Breast epithelium (tissue), 4 donors: Measurements from ENCODE around the gene SNRNP25. TPM values are rescaled to one million over a fixed set of nuclear protein-coding genes. Genes with fewer than 3 reads are reported as not detected.
"Not testable (repeated sequence)": the region's sequence is repeated elsewhere in the genome, so short reads cannot be mapped to it uniquely, and the experiment has no call there.

Source experiments
- DNase-seq, 2 donors: peaks; one replicate each; pipeline ENCODE4 v3.0.0-alpha.2; 2019; ENCODE audit warnings: low spot score in 2 of 2
- H3K27ac ChIP-seq, 2 donors: fragments of 200-600 bp; sonication (generic) in 1 of 2; one replicate each; pipeline ENCODE4 v1.5.1; 2016 to 2019; ENCODE audit warnings: mild to moderate bottlenecking in 1 of 2
- H3K27me3 ChIP-seq, 2 donors: fragments of 200-600 bp; sonication (generic) in 1 of 2; one replicate each; pipeline versions ENCODE4 v1.5.1 to v1.6.0; 2017 to 2019; ENCODE audit warnings: control low read depth in 1 of 2, mild to moderate bottlenecking in 1 of 2
- H3K36me3 ChIP-seq: fragments of 200-600 bp; one replicate; pipeline ENCODE4 v1.5.1; 2019
- H3K4me1 ChIP-seq, 2 donors: fragments of 200-600 bp; sonication (generic); one replicate each; pipeline ENCODE4 v1.5.1; 2016 to 2019; ENCODE audit warnings: control low read depth in 1 of 2
- H3K4me3 ChIP-seq, 3 donors: fragments of 200-600 bp; sonication (generic); 1 replicate in 2 of 3; 2 replicates in 1 of 3; pipeline ENCODE4 v1.5.1; 2016 to 2019; ENCODE audit warnings: mild to moderate bottlenecking in 3 of 3, moderate library complexity in 2 of 3
- H3K9me3 ChIP-seq, 2 donors: fragments of 200-600 bp; sonication (generic) in 1 of 2; one replicate each; pipeline ENCODE4 v1.5.1; 2016 to 2019; ENCODE audit warnings: control low read depth in 1 of 2
- CTCF ChIP-seq, 3 donors: fragments of 450-650 bp; IDR thresholded peaks; one replicate each; pipeline ENCODE4 v1.5.1; 2016 to 2017; ENCODE audit warnings: antibody characterized with exemption in 3 of 3, mild to moderate bottlenecking in 3 of 3, moderate library complexity in 3 of 3
- POLR2A ChIP-seq: fragments of 450-650 bp; IDR thresholded peaks from one replicate; pipeline ENCODE4 v1.6.1; 2016; ENCODE audit warnings: antibody characterized with exemption, mild to moderate bottlenecking, moderate library complexity
- POLR2AphosphoS5 ChIP-seq, 3 donors: sonication (generic); formaldehyde crosslinking; IDR thresholded peaks; one replicate each; pipeline ENCODE4 v1.6.1; 2017; ENCODE audit warnings: antibody characterized with exemption in 3 of 3
- intact Hi-C: fragments of 100-400 bp; cut with DNase I; formaldehyde crosslinking; loops from one replicate; pipeline ENCODE4 v1.15.1; 2023; ENCODE audit warnings: low total_unique reads
- total RNA-seq, 3 donors: library from RNA; depleted of rRNA; stranded (reverse); fragments of >200 nt; gene quantifications; one replicate each; pipeline ENCODE4 v1.1.0, GENCODE V29; 2016

SNRNP25 gene
- total RNA-seq, result 10 to 100 TPM; 17.4 to 23.9 (median 17.9) TPM

GRCh38 chr16:53346-54236 is at the start of gene SNRNP25, which contains the start of gene POLR3K:
TSS of gene SNRNP25 (plus strand) at chr16:53828. CDS start at chr16:54017, 189 bp downstream.
TSS of gene POLR3K (minus strand) at chr16:53608. CDS start at chr16:53586, 22 bp downstream.
- TF ChIP-seq POLR2AphosphoS5 (IDR thresholded peaks at IDR 0.05) (peak; percentile 20 to 65 (median 29)), POLR2A (no peak), CTCF (IDR thresholded peaks at IDR 0.05) (no peak)
- peak; percentile 100 for DNase-seq
- intact Hi-C loops, result no loop called here
- peak within 1 kb of the TSS; percentile 80 to 85 (median 80) for H3K4me3 ChIP-seq
- H3K27ac ChIP-seq, result peak within 1 kb of the TSS; percentile 48 to 66
- H3K4me1 ChIP-seq, result no peaks in the 10 kb centered on the region
- peaks cover 3% of the 10 kb centered on the region for H3K36me3 ChIP-seq
- no peaks in the 10 kb centered on the region for H3K9me3 ChIP-seq
- no peaks in the 10 kb centered on the region for H3K27me3 ChIP-seq

DNA sequence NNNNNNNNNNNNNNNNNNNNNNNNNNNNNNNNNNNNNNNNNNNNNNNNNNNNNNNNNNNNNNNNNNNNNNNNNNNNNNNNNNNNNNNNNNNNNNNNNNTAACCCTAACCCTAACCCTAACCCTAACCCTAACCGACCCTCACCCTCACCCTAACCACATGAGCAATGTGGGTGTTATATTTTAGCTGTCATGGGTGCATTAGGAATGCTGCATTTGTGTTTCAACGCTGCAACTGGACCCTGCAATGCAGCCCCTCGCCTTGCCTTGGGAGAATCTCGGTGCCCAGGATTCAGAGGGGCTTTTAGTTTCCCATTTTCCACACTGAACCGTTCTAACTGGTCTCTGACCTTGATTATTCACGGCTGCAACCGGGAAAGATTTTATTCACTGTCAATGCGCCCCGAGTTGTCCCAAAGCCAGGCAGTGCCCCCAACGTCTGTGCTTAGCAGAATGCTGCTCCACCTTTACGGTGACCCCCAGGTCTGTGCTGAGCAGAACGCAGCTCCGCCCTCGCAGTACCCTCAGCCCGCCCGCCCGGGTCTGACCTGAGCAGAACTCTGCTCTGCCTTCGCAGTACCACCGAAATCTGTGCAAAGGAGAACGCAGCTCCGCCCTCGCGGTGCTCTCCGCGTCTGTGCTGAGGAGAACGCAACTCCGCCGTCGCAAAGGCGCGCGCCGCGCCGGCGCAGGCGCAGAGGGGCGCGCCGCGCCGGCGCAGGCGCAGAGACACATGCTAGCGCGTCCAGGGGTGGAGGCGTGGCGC is 43.5 kb upstream of the SNRNP25 start:
- no peak for DNase-seq
- Histone ChIP-seq H3K27ac (no peak overlapping the region), H3K9me3 (no peaks in the 10 kb centered on the region), H3K4me1 (no peaks in the 10 kb centered on the region), H3K4me3 (no peak overlapping the region), H3K36me3 (no peaks in the 10 kb centered on the region), H3K27me3 (no peaks in the 10 kb centered on the region)
- intact Hi-C loops, result no loop called here
- no peak for TF ChIP-seq POLR2A
- TF ChIP-seq POLR2AphosphoS5 (IDR thresholded peaks at IDR 0.05), result no peak
- no peak for TF ChIP-seq CTCF (IDR thresholded peaks at IDR 0.05)

- H3K9me3 ChIP-seq, H3K4me3 ChIP-seq, intact Hi-C loops, H3K36me3 ChIP-seq, H3K4me1 ChIP-seq, H3K27me3 ChIP-seq, H3K27ac ChIP-seq: not testable (repeated sequence)
- DNase-seq, result peak; percentile 94 to 97
Measured at GRCh38 chr16:10772-11171, 42.9 kb upstream of the SNRNP25 start.

DNA sequence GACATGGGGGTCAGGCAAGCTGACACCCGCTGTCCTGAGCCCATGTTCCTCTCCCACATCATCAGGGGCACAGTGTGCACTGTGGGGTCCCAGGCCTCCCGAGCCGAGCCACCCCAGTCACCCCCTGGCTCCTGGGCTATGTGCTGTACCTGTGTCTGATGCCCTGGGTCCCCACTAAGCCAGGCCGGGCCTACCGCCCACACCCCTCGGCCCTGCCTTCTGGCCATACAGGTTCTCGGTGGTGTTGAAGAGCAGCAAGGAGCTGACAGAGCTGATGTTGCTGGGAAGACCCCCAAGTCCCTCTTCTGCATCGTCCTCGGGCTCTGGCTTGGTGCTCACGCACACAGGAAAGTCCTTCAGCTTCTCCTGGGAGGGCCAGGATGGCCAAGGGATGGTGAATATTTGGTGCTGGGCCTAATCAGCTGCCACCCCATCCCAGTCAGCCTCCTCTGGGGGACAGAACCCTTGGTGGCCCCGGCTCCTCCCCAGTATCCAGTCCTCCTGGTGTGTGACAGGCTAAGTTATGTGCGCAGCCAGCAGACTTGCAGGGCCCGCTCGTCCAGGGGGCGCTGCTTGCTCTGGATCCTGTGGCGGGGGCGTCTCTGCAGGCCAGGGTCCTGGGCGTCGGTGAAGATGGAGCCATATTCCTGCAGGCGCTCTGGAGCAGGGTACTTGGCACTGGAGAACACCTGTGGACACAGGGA is 36.4 kb upstream of the SNRNP25 start:
- H3K9me3 ChIP-seq, H3K36me3 ChIP-seq, H3K27ac ChIP-seq, H3K4me3 ChIP-seq, H3K27me3 ChIP-seq, DNase-seq, intact Hi-C loops, H3K4me1 ChIP-seq: not testable (repeated sequence)

GRCh38 chr16:20886-21285 is 32.7 kb upstream of the SNRNP25 start:
- H3K36me3 ChIP-seq, DNase-seq, H3K27ac ChIP-seq, H3K4me3 ChIP-seq, H3K4me1 ChIP-seq, H3K27me3 ChIP-seq, intact Hi-C loops, H3K9me3 ChIP-seq: not testable (repeated sequence)

DNA sequence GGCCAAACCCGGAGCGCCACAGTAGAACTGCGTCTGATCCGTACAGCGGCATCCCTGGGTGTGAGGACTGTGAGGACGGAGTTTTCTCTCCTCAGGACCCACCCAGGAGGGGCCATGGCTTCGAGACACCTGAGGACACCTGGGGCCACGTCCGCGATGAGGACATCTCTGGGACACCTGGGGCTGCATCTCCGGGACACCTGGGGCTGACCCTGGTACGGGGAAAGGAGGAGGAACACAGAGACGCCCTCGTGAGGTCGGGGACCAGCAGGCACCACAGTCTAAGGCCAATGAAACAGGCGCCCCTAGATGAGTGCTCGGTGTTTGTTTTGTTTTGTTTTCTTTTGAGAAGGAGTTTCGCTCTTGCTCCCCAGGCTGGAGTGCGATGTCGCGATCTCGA is 29.5 kb upstream of the SNRNP25 start:
- H3K9me3 ChIP-seq, DNase-seq, H3K4me1 ChIP-seq, H3K4me3 ChIP-seq, H3K36me3 ChIP-seq, H3K27me3 ChIP-seq, intact Hi-C loops, H3K27ac ChIP-seq: not testable (repeated sequence)

DNA sequence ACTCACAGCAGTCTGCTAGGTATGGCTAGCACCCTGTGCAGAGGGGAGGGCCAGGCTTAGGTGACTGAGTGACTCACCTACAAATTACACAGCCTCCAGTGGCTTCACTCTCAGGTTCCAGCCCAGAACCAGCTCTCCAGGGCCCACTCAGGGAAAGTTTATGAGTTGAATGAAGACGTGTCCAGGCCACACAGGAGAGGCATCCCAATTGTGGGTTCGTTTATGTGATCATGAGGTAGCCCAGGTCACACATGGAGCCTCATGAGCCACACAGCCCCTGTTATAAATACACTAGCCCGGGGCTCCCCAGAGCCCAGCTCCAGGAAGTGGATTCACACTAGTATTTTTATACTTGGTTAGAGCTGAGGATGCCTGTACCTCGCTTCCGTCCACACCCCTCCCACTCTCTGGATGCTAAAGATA is 27.7 kb upstream of the SNRNP25 start:
- DNase-seq, H3K36me3 ChIP-seq, H3K4me1 ChIP-seq, intact Hi-C loops, H3K4me3 ChIP-seq, H3K27me3 ChIP-seq, H3K9me3 ChIP-seq, H3K27ac ChIP-seq: not testable (repeated sequence)

DNA sequence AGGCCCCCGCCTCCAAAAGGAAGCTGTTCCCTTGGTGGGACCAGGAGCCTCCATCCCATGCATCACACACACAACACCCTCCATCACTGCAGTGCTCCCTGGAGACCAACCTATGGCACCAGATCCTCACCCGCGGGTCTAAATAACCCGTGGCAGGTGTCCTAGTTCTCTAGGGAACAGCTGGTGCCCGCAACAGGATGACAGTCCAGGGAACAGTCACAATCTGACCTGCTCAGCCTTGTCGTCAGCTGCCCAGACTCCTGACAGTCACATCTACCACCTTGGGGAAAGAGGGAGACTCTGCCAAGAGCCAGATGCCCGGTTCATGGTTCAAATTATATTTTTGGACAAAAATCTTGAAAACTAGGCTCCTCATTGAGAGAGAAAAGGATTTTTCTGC is 23.0 kb upstream of the SNRNP25 start:
- H3K9me3 ChIP-seq, H3K4me3 ChIP-seq, H3K27me3 ChIP-seq, H3K27ac ChIP-seq, intact Hi-C loops, H3K4me1 ChIP-seq, DNase-seq, H3K36me3 ChIP-seq: not testable (repeated sequence)

- H3K27ac ChIP-seq, H3K4me3 ChIP-seq, H3K9me3 ChIP-seq, DNase-seq, H3K27me3 ChIP-seq, intact Hi-C loops, H3K36me3 ChIP-seq, H3K4me1 ChIP-seq: not testable (repeated sequence)
Measured at GRCh38 chr16:33154-33876, 20.3 kb upstream of the SNRNP25 start.
